Measurements from ENCODE around the gene FPR1.

Gene FPR1

DNA sequence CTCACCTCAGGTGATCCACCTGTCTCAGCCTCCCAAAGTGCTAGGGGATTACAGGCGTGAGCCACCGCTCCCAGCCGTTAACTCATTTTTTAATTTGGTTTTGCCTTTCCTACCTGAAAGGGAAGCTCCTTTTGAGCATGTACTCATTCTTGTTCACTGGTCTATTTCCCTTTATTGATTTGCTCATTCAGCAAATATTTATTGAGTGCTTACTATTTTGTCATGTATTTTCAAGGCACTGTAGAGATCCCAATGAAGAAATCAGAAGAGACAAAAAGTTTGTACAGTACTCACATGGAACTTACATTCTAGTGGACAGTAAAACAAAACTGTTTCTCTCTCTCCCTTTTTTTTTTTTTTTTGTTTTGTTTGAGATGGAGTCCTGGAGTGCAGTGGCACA is 44.8 kb downstream of the FPR1 start:
- Histone ChIP-seq H3K4me1 (ENCODE audit: insufficient read depth, low read length, severe bottlenecking) (peaks cover 9% of the 10 kb centered on the region), H3K27me3 (ENCODE audit: insufficient read depth, low read length) (no peaks in the 10 kb centered on the region), H3K9me3 (ENCODE audit: low read length) (no peaks in the 10 kb centered on the region), H3K4me2 (ENCODE audit: low read length) (no peak overlapping the region), H3K9me2 (ENCODE audit: low read depth, low read length) (no peaks in the 10 kb centered on the region), H2AFZ (ENCODE audit: low read length) (no peak overlapping the region), H3K27ac (ENCODE audit: low read depth, low read length, poor library complexity, severe bottlenecking) (no peak overlapping the region), H3K79me2 (ENCODE audit: insufficient read depth, low read length) (no peaks in the 10 kb centered on the region), H4K20me1 (ENCODE audit: insufficient read depth, low read length) (no peaks in the 10 kb centered on the region), H3K4me3 (ENCODE audit: low read depth, low read length, poor library complexity, severe bottlenecking) (no peak overlapping the region), H3K36me3 (ENCODE audit: insufficient read depth, low read length) (peaks cover 13% of the 10 kb centered on the region), H3F3A (ENCODE audit: insufficient read depth, low read length) (no peaks in the 10 kb centered on the region), H3K9ac (ENCODE audit: low read length) (no peak overlapping the region)
- TF ChIP-seq EZH2 (IDR thresholded peaks at IDR 0.05; ENCODE audit: borderline replicate concordance, low read length) = no peak
- TF ChIP-seq, protein P1, sequence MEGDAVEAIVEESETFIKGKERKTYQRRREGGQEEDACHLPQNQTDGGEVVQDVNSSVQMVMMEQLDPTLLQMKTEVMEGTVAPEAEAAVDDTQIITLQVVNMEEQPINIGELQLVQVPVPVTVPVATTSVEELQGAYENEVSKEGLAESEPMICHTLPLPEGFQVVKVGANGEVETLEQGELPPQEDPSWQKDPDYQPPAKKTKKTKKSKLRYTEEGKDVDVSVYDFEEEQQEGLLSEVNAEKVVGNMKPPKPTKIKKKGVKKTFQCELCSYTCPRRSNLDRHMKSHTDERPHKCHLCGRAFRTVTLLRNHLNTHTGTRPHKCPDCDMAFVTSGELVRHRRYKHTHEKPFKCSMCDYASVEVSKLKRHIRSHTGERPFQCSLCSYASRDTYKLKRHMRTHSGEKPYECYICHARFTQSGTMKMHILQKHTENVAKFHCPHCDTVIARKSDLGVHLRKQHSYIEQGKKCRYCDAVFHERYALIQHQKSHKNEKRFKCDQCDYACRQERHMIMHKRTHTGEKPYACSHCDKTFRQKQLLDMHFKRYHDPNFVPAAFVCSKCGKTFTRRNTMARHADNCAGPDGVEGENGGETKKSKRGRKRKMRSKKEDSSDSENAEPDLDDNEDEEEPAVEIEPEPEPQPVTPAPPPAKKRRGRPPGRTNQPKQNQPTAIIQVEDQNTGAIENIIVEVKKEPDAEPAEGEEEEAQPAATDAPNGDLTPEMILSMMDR (IDR thresholded peaks at IDR 0.05; ENCODE audit: low read length) = no peak

DNA sequence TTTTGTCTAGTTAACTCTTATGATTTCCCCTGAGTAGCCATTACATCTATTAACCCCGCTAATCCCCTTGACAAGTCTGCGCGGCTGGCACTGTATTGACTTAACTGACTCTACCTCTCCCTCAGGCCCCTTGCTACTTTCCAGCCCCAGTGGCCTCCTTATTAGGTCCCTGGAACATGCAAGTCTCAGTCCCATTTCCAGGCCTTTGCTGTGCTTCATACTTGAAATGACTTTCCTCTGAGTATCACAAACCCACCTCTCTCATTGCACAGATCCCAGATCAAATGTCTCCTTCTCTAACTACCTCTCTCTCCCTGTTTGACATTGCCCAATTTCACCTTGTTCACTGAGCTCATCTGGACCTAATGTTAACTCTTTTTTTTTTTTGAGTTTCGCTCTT is 45.4 kb downstream of the FPR1 start:
- H3K4me2 ChIP-seq (ENCODE audit: low read length) = no peak overlapping the region
- H3K27me3 ChIP-seq (ENCODE audit: insufficient read depth, low read length) = no peaks in the 10 kb centered on the region
- H3K27ac ChIP-seq (ENCODE audit: low read depth, low read length, poor library complexity, severe bottlenecking) = no peak overlapping the region
- no peaks in the 10 kb centered on the region for H3K9me2 ChIP-seq (ENCODE audit: low read depth, low read length)
- H4K20me1 ChIP-seq (ENCODE audit: insufficient read depth, low read length) = no peaks in the 10 kb centered on the region
- H2AFZ ChIP-seq (ENCODE audit: low read length) = no peak overlapping the region
- H3K4me1 ChIP-seq (ENCODE audit: insufficient read depth, low read length, severe bottlenecking) = peaks cover 9% of the 10 kb centered on the region
- no peak overlapping the region for H3K4me3 ChIP-seq (ENCODE audit: low read depth, low read length, poor library complexity, severe bottlenecking)
- H3K36me3 ChIP-seq (ENCODE audit: insufficient read depth, low read length) = peaks cover 13% of the 10 kb centered on the region
- no peak for TF ChIP-seq EZH2 (IDR thresholded peaks at IDR 0.05; ENCODE audit: borderline replicate concordance, low read length)
- TF ChIP-seq, protein P1 (IDR thresholded peaks at IDR 0.05; ENCODE audit: low read length) = no peak
- no peaks in the 10 kb centered on the region for H3F3A ChIP-seq (ENCODE audit: insufficient read depth, low read length)
- H3K9me3 ChIP-seq (ENCODE audit: low read length) = no peaks in the 10 kb centered on the region
- H3K9ac ChIP-seq (ENCODE audit: low read length) = no peak overlapping the region
- H3K79me2 ChIP-seq (ENCODE audit: insufficient read depth, low read length) = no peaks in the 10 kb centered on the region

DNA sequence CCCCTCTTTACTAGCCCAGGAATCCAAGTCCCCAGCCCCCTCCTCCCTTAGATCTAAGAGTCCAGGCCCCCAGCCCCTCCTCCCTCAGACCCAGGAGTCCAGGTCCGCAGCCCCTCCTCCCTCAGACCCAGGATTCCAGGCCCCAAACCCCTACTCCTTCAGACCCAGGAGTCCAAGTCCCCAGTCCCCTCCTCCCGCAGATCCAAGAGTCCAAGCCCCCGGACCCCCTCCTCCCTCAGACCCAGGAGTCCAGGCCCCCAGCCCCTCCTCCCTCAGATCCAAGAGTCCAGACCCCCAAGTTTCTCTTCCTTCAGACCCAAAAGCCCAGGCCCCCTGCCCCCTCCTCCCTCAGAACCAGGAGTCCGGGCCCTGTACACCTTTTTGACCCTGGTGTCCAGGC is 47.1 kb downstream of the FPR1 start:
- H3K27ac ChIP-seq (ENCODE audit: low read depth, low read length, poor library complexity, severe bottlenecking) = no peak overlapping the region
- peaks cover 13% of the 10 kb centered on the region for H3K36me3 ChIP-seq (ENCODE audit: insufficient read depth, low read length)
- peak overlapping the region; percentile 94 for H3K9ac ChIP-seq (ENCODE audit: low read length)
- H3K9me3 ChIP-seq (ENCODE audit: low read length) = no peaks in the 10 kb centered on the region
- peak overlapping the region; percentile 86 for H3K4me3 ChIP-seq (ENCODE audit: low read depth, low read length, poor library complexity, severe bottlenecking)
- no peaks in the 10 kb centered on the region for H3K27me3 ChIP-seq (ENCODE audit: insufficient read depth, low read length)
- peaks cover 9% of the 10 kb centered on the region for H3K4me1 ChIP-seq (ENCODE audit: insufficient read depth, low read length, severe bottlenecking)
- TF ChIP-seq, protein P1 (IDR thresholded peaks at IDR 0.05; ENCODE audit: low read length) = no peak
- no peak for TF ChIP-seq EZH2 (IDR thresholded peaks at IDR 0.05; ENCODE audit: borderline replicate concordance, low read length)
- no peaks in the 10 kb centered on the region for H3K79me2 ChIP-seq (ENCODE audit: insufficient read depth, low read length)
- no peaks in the 10 kb centered on the region for H4K20me1 ChIP-seq (ENCODE audit: insufficient read depth, low read length)
- no peaks in the 10 kb centered on the region for H3K9me2 ChIP-seq (ENCODE audit: low read depth, low read length)
- no peak overlapping the region for H2AFZ ChIP-seq (ENCODE audit: low read length)
- no peaks in the 10 kb centered on the region for H3F3A ChIP-seq (ENCODE audit: insufficient read depth, low read length)
- H3K4me2 ChIP-seq (ENCODE audit: low read length) = peak overlapping the region; percentile 71
